A549 treated with CORT108297 at 1 μM for 4 hours (cell line): ENCODE measurements around the gene PLBD1. TPM values are rescaled to one million over a fixed set of nuclear protein-coding genes. Genes with fewer than 3 reads are reported as not detected.

Experiments used
- total RNA-seq: library from RNA; stranded (reverse); fragments of 200-300 nt; extraction: Qiagen RNA extraction; gene quantifications from 5 replicates; pipeline ENCODE4 v1.2.3, GENCODE V29; 2022

The PLBD1 gene, protein sequence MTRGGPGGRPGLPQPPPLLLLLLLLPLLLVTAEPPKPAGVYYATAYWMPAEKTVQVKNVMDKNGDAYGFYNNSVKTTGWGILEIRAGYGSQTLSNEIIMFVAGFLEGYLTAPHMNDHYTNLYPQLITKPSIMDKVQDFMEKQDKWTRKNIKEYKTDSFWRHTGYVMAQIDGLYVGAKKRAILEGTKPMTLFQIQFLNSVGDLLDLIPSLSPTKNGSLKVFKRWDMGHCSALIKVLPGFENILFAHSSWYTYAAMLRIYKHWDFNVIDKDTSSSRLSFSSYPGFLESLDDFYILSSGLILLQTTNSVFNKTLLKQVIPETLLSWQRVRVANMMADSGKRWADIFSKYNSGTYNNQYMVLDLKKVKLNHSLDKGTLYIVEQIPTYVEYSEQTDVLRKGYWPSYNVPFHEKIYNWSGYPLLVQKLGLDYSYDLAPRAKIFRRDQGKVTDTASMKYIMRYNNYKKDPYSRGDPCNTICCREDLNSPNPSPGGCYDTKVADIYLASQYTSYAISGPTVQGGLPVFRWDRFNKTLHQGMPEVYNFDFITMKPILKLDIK
- total RNA-seq, result 4.3 to 5.4 TPM (median 4.6 TPM) in 5 replicates

GRCh38 chr12:14567351-14568162, at the start of gene PLBD1:
PLBD1 (minus strand) TSS chr12:14567883; CDS start chr12:14567696, 187 bp downstream.

Other genes with a start within 250 kb of the PLBD1 start
- 4.9 to 5.8 TPM (median 5.2 TPM) in 5 replicates for gene ATF7IP, start 202.2 kb downstream of the PLBD1 start, total RNA-seq
- 0.02 TPM in 2 of 5 replicates, not detected in the others for gene GUCY2C, start 128.7 kb upstream of the PLBD1 start, total RNA-seq
- 41.8 to 55.8 TPM (median 45.6 TPM) in 5 replicates for gene WBP11, start 235.6 kb upstream of the PLBD1 start, total RNA-seq
- gene C12orf60, start 235.8 kb upstream of the PLBD1 start, total RNA-seq, result 1.7 to 2.2 TPM (median 1.9 TPM) in 5 replicates
- 0.04 TPM in 1 of 5 replicates, not detected in the others for gene SMCO3, start 246.3 kb upstream of the PLBD1 start, total RNA-seq